H9 (cell line): ENCODE results near the gene FRY. TPM values are rescaled to one million over a fixed set of nuclear protein-coding genes. Genes with fewer than 3 reads are reported as not detected.

Source experiments
- DNase-seq: peaks from one replicate; pipeline ENCODE4 v3.0.0-alpha.2; 2017
- H2AFZ ChIP-seq: one replicate; pipeline ENCODE4 v1.6.1; 2013; ENCODE audit warnings: mild to moderate bottlenecking, low read length, control low read depth, moderate library complexity
- H2AK5ac ChIP-seq: 2 replicates; pipeline ENCODE4 v1.6.1; 2013; ENCODE audit warnings: low read length, control low read depth, mixed read lengths; ENCODE audit not compliant: insufficient read length
- H2BK120ac ChIP-seq: one replicate; pipeline ENCODE4 v1.6.1; 2013; ENCODE audit warnings: low read depth, mild to moderate bottlenecking, low read length, control low read depth, inconsistent platforms; ENCODE audit not compliant: poor library complexity, severe bottlenecking
- H2BK12ac ChIP-seq: 2 replicates; pipeline ENCODE4 v1.6.1; 2013; ENCODE audit warnings: low read length, control low read depth, mixed read lengths, low read depth; ENCODE audit not compliant: insufficient read length
- H2BK15ac ChIP-seq: 2 replicates; pipeline ENCODE4 v1.6.1; 2013; ENCODE audit warnings: low read depth, low read length, control low read depth
- H2BK20ac ChIP-seq: one replicate; pipeline ENCODE4 v1.6.1; 2013; ENCODE audit warnings: low read depth, mild to moderate bottlenecking, low read length, control low read depth, inconsistent platforms; ENCODE audit not compliant: poor library complexity, severe bottlenecking
- H2BK5ac ChIP-seq: 2 replicates; pipeline ENCODE4 v1.6.1; 2013; ENCODE audit warnings: low read length, control low read depth, mixed read lengths; ENCODE audit not compliant: insufficient read length
- H3K14ac ChIP-seq: 2 replicates; pipeline ENCODE4 v1.6.1; 2013; ENCODE audit warnings: low read length, control low read depth; ENCODE audit not compliant: insufficient read depth
- H3K18ac ChIP-seq: 2 replicates; pipeline ENCODE4 v1.6.1; 2013; ENCODE audit warnings: low read depth, mild to moderate bottlenecking, mixed read lengths, low read length, control low read depth; ENCODE audit not compliant: insufficient read length
- H3K23ac ChIP-seq: 2 replicates; pipeline ENCODE4 v1.6.1; 2013; ENCODE audit warnings: low read length, control low read depth, mixed read lengths, low read depth; ENCODE audit not compliant: insufficient read length
- H3K23me2 ChIP-seq: 2 replicates; pipeline ENCODE4 v1.6.1; 2013; ENCODE audit warnings: low read depth, mild to moderate bottlenecking, mixed read lengths, low read length, control low read depth; ENCODE audit not compliant: insufficient read length, poor library complexity, severe bottlenecking
- H3K27ac ChIP-seq: 2 replicates; pipeline ENCODE4 v1.5.1; 2013; ENCODE audit warnings: low read length, control low read depth, mixed read lengths, low read depth; ENCODE audit not compliant: insufficient read length
- H3K27me3 ChIP-seq: 2 replicates; pipeline ENCODE4 v1.6.1; 2013; ENCODE audit warnings: low read length, control low read depth, inconsistent platforms; ENCODE audit not compliant: insufficient read depth
- H3K4ac ChIP-seq: 2 replicates; pipeline ENCODE4 v1.6.1; 2013; ENCODE audit warnings: low read depth, mild to moderate bottlenecking, control low read depth, inconsistent platforms, low read length, moderate library complexity
- H3K4me1 ChIP-seq: 2 replicates; pipeline ENCODE4 v1.6.1; 2013; ENCODE audit warnings: low read length, control low read depth, inconsistent platforms; ENCODE audit not compliant: insufficient read depth
- H3K4me2 ChIP-seq: 2 replicates; pipeline ENCODE4 v1.6.1; 2013; ENCODE audit warnings: low read length, control low read depth, mixed read lengths; ENCODE audit not compliant: insufficient read length, insufficient read depth
- H3K56ac ChIP-seq: 2 replicates; pipeline ENCODE4 v1.6.1; 2013; ENCODE audit warnings: low read depth, mild to moderate bottlenecking, mixed read lengths, low read length, control low read depth; ENCODE audit not compliant: insufficient read length
- H3K79me1 ChIP-seq: 2 replicates; pipeline ENCODE4 v1.6.1; 2013; ENCODE audit warnings: low read depth, mild to moderate bottlenecking, moderate library complexity, low read length, control low read depth, inconsistent platforms; ENCODE audit not compliant: insufficient read depth, poor library complexity, severe bottlenecking
- H3K79me2 ChIP-seq: 2 replicates; pipeline ENCODE4 v1.6.1; 2013; ENCODE audit warnings: low read length, control low read depth, inconsistent platforms; ENCODE audit not compliant: insufficient read depth
- H3K9ac ChIP-seq: 2 replicates; pipeline ENCODE4 v1.6.1; 2013; ENCODE audit warnings: low read length, control low read depth, mixed read lengths; ENCODE audit not compliant: insufficient read length; ENCODE audit errors: extremely low read depth
- H3K9me3 ChIP-seq: one replicate; pipeline ENCODE4 v1.6.1; 2013; ENCODE audit warnings: low read depth, low read length, inconsistent platforms; ENCODE audit not compliant: control insufficient read depth
- H3T11ph ChIP-seq: one replicate; pipeline ENCODE4 v1.6.1; 2013; ENCODE audit warnings: mild to moderate bottlenecking, low read length, control low read depth, inconsistent platforms
- H4K20me1 ChIP-seq: one replicate; pipeline ENCODE4 v1.6.1; 2013; ENCODE audit not compliant: control insufficient read depth, insufficient read length, insufficient read depth
- H4K5ac ChIP-seq: 2 replicates; pipeline ENCODE4 v1.6.1; 2013; ENCODE audit warnings: low read depth, mild to moderate bottlenecking, mixed read lengths, low read length, control low read depth; ENCODE audit not compliant: insufficient read length
- H4K8ac ChIP-seq: replicated peaks from 2 replicates; pipeline ENCODE4 v1.6.1; 2013; ENCODE audit warnings: low read length, control low read depth, mixed read lengths, low read depth; ENCODE audit not compliant: insufficient read length
- H4K91ac ChIP-seq: 2 replicates; pipeline ENCODE4 v1.6.1; 2013; ENCODE audit warnings: low read depth, mild to moderate bottlenecking, moderate library complexity, mixed read lengths, low read length, control low read depth; ENCODE audit not compliant: insufficient read length
- H3K27ac Mint-ChIP-seq, 3 experiments: 2 replicates in 2 of 3; 3 replicates in 1 of 3; pipeline ENCODE4 v1.8.0; 2020 to 2021; ENCODE audit warnings: mixed read lengths in 3 of 3, mild to moderate bottlenecking in 1 of 3, moderate library complexity in 1 of 3
- H3K27me3 Mint-ChIP-seq: 2 replicates; pipeline ENCODE4 v1.8.0; 2021; ENCODE audit warnings: low read depth, mild to moderate bottlenecking, moderate library complexity, mixed read lengths
- H3K36me3 Mint-ChIP-seq, 3 experiments: 2 replicates in 2 of 3; 3 replicates in 1 of 3; pipeline ENCODE4 v1.8.0; 2020 to 2021; ENCODE audit warnings: low read depth in 3 of 3, mixed read lengths in 3 of 3; ENCODE audit not compliant: insufficient read depth in 1 of 3
- H3K4me1 Mint-ChIP-seq, 2 experiments: 2 replicates each; pipeline ENCODE4 v1.8.0; 2020; ENCODE audit warnings: mixed read lengths in 2 of 2
- H3K4me3 Mint-ChIP-seq, 2 experiments: 2 replicates in 1 of 2; 3 replicates in 1 of 2; pipeline ENCODE4 v1.8.0; 2020 to 2021; ENCODE audit warnings: mild to moderate bottlenecking in 2 of 2, mixed read lengths in 2 of 2, moderate library complexity in 1 of 2
- H3K9me3 Mint-ChIP-seq, 2 experiments: 2 replicates in 1 of 2; 3 replicates in 1 of 2; pipeline ENCODE4 v1.8.0; 2020; ENCODE audit warnings: mild to moderate bottlenecking in 2 of 2, mixed read lengths in 2 of 2, moderate library complexity in 1 of 2
- CTCF ChIP-seq: fragments of 200-600 bp; sonication (generic); conservative IDR thresholded peaks from 3 replicates; pipeline ENCODE4 v1.8.0; 2021; ENCODE audit warnings: antibody characterized with exemption, mild to moderate bottlenecking
- WGBS: extraction: QIAGEN DNeasy Blood & Tissue Kit; methylation state at CpG from one replicate; pipeline ENCODE4 v1.1.7; 2013; ENCODE audit warnings: missing lambda C conversion rate, low lambda C conversion rate, mixed read lengths; ENCODE audit not compliant: insufficient read length; ENCODE audit errors: extremely low coverage; 5-methylcytosine and 5-hydroxymethylcytosine counted together
- total RNA-seq: library from RNA; stranded (reverse); gene quantifications from 2 replicates; pipeline ENCODE4 v1.2.1, GENCODE V29; 2021

Gene FRY
- total RNA-seq, 1 experiment from 2014 or later: 5.2 TPM

- H4K91ac ChIP-seq: no peak overlapping the region
- no peak for DNase-seq
- no peak overlapping the region for H3K4me2 ChIP-seq
- H3K4ac ChIP-seq: no peak overlapping the region
- H3K18ac ChIP-seq: no peak overlapping the region
- Mint-ChIP-seq H3K4me3 (no peak overlapping the region), H3K27ac (peak overlapping the region in 1 of 3 experiments; percentile 63; a peak in 2 of 7 replicates), H3K9me3 (no peaks in the 10 kb centered on the region), H3K27me3 (no peaks in the 10 kb centered on the region), H3K4me1 (no peaks in the 10 kb centered on the region), H3K36me3 (no peaks in the 10 kb centered on the region)
- H3K9me3 ChIP-seq: no peaks in the 10 kb centered on the region
- no peak overlapping the region for H4K5ac ChIP-seq
- H3K4me1 ChIP-seq: no peaks in the 10 kb centered on the region
- H2BK15ac ChIP-seq: no peak overlapping the region
- H2BK20ac ChIP-seq: no peak overlapping the region
- H2AK5ac ChIP-seq: no peak overlapping the region
- no peaks in the 10 kb centered on the region for H4K20me1 ChIP-seq
- H2AFZ ChIP-seq: no peak overlapping the region
- no peak overlapping the region for H2BK12ac ChIP-seq
- H3K79me2 ChIP-seq: no peaks in the 10 kb centered on the region
- H2BK120ac ChIP-seq: no peak overlapping the region
- no peaks in the 10 kb centered on the region for H3K79me1 ChIP-seq
- no peaks in the 10 kb centered on the region for H3K27me3 ChIP-seq
- TF ChIP-seq CTCF: no peak
- no peaks in the 10 kb centered on the region for H3K23me2 ChIP-seq
- no peak overlapping the region for H3T11ph ChIP-seq
- H3K56ac ChIP-seq: no peak overlapping the region
- no peak overlapping the region for H3K23ac ChIP-seq
- H3K14ac ChIP-seq: no peak overlapping the region
- WGBS: no CpG with 5 or more reads among the region's 3 CpGs
- no peak overlapping the region for H2BK5ac ChIP-seq
- no peak overlapping the region for H3K27ac ChIP-seq
- H4K8ac ChIP-seq: no peak overlapping the region
- no peak overlapping the region for H3K9ac ChIP-seq
Observed at GRCh38 chr13:32262165-32262564, 230.6 kb downstream of the FRY start.
